Brain microvascular endothelial cell (primary cell): ENCODE results near the gene SLC29A3.

Experiments
- DNase-seq: peaks from one replicate; pipeline ENCODE4 v3.0.0-alpha.2; 2020
- H3K27ac ChIP-seq: fragments of 250-450 bp; sonication (Bioruptor Pico); 2 replicates; pipeline ENCODE4 v1.5.1; 2020; ENCODE audit warnings: mild to moderate bottlenecking, moderate library complexity
- H3K27me3 ChIP-seq: fragments of 250-450 bp; sonication (Bioruptor Pico); replicated peaks from 2 replicates; pipeline ENCODE4 v1.5.1; 2020; ENCODE audit warnings: mild to moderate bottlenecking
- H3K36me3 ChIP-seq: fragments of 250-450 bp; sonication (Bioruptor Pico); replicated peaks from 2 replicates; pipeline ENCODE4 v1.5.1; 2020; ENCODE audit warnings: mild to moderate bottlenecking
- H3K4me3 ChIP-seq: 2 replicates; pipeline ENCODE4 v1.5.1; 2011; ENCODE audit warnings: low read depth, mild to moderate bottlenecking, control low read depth, low read length, moderate library complexity
- in situ Hi-C: cut with HindIII; loops from 2 replicates; pipeline ENCODE4 v1.10.0; 2017; ENCODE audit warnings: low sequenced_read_pairs, low pct_ligation_motif_present
- TF ChIP-seq, protein P1 (sequence below): IDR thresholded peaks from 2 replicates; pipeline ENCODE4 v1.5.1; 2011; ENCODE audit warnings: low read depth, mild to moderate bottlenecking, moderate library complexity, low read length, control low read depth, inconsistent platforms; ENCODE audit errors: missing control alignments

SLC29A3 gene

DNA sequence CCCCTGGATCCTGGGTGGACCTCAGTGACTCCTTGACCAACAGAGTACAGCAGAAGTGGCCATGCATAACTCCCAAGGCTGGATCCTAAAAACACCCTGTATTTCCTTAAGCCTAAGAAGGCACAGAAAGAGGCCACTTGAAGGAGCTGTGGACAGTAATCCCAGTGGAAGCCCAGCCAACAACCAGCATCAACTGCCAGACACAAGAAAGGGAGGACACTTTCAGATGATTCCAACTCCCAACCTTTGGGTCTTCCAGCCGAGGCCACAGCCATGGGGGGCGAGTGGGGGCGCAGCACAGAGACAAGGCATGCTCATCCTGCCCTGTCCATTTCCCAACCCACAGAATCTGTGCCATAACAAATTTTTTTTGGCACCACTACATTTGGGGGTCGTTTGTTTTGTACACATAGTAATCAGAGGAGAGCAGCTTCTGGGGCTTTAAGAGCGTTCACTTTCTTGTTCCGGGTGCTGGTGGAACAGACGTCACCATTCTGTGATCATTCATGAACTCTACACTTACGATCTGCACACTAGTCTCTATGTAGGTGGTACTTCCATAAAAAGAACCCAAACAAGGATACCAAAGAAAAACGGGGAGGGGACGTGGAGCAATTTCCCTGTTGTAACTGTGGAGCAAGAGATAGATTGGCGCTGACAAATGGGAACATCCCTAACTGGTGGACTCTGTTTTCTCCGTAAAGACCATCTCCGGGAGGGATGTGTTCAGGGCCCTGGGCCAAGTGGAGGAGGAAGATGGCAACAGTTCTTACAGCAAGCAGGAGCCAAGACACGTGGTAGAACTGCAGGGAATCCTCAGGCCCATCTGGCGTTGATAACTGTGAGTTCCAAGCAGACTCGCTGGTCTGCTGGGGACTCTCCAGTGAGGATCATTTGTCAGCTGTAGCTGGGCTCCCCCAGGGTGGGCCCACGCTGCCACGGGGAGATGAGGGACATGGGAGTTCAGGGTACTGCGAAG, 6.0 kb upstream of the SLC29A3 start:
- TF ChIP-seq, protein P1, sequence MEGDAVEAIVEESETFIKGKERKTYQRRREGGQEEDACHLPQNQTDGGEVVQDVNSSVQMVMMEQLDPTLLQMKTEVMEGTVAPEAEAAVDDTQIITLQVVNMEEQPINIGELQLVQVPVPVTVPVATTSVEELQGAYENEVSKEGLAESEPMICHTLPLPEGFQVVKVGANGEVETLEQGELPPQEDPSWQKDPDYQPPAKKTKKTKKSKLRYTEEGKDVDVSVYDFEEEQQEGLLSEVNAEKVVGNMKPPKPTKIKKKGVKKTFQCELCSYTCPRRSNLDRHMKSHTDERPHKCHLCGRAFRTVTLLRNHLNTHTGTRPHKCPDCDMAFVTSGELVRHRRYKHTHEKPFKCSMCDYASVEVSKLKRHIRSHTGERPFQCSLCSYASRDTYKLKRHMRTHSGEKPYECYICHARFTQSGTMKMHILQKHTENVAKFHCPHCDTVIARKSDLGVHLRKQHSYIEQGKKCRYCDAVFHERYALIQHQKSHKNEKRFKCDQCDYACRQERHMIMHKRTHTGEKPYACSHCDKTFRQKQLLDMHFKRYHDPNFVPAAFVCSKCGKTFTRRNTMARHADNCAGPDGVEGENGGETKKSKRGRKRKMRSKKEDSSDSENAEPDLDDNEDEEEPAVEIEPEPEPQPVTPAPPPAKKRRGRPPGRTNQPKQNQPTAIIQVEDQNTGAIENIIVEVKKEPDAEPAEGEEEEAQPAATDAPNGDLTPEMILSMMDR = no peak
- H3K36me3 ChIP-seq = no peaks in the 10 kb centered on the region
- H3K27me3 ChIP-seq = peaks cover 10% of the 10 kb centered on the region
- H3K4me3 ChIP-seq = no peak overlapping the region
- in situ Hi-C loops = no loop called here
- DNase-seq = peak; percentile 9
- H3K27ac ChIP-seq = no peak overlapping the region

DNA sequence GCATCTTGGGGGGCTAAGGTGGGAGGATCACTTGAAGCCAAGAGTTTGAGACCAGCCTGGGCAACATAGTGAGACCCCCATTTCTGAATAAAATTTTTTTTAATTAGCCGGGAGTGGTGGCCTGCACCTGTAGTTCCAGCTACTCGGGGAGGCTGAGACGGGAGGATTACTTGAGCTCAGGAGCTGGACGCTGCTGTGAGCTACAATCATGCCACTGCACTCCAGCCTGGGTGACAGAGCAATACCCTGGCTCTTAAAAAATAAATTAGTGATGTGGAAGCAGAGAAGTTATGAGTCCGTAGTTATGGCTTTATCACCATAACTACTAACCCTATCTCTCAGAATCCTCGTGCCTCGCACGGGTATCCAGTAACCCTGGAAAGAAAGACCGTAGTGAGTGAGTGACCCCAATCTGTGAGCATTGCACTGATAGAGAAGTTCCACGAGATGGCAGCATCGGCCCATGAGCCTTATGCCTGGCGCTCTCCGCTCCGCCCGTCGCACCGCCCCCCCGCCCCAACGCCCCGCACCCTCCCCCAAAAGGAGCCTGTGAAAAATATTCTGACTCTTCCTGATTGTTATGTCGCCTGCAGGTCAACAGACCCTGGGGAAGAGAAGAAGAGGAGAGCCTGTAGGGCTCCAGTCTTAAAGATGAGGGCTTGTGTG, 4.9 kb upstream of the SLC29A3 start:
- Histone ChIP-seq H3K36me3 (no peaks in the 10 kb centered on the region), H3K27me3 (peaks cover 10% of the 10 kb centered on the region), H3K4me3 (no peak overlapping the region), H3K27ac (no peak overlapping the region)
- TF ChIP-seq, protein P1 = peak; percentile 74
- DNase-seq = no peak
- in situ Hi-C loops = no loop called here

DNA sequence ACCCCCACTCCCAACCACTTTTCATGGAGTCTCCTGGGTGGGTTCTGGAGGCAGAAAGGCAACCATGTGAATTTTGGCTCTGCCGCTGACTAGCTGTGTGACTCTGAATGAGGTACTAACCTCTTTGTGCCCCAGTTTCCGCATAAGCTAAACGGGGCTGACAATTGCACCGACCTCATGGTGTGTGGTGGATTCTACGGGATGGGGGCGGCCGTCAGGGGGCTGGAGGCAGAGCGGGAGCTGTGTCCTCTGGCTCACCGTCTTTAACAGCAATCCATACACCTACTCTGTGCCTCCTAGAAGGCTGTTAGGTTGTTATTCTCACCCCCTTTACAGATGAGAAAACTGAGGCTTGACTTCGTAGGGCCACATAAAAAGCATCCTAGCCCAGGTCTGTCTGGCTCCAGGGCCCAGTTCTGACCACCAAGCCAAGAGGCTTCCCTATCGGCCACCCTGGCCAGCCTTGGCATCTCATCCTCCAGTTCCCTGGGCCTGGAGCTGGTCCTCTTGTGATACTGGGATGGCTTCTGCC, 4.3 kb upstream of the SLC29A3 start:
- Histone ChIP-seq H3K27ac (no peak overlapping the region), H3K4me3 (no peak overlapping the region), H3K36me3 (no peaks in the 10 kb centered on the region), H3K27me3 (peaks cover 7% of the 10 kb centered on the region)
- TF ChIP-seq, protein P1 = no peak
- in situ Hi-C loops = no loop called here
- DNase-seq = no peak

DNA sequence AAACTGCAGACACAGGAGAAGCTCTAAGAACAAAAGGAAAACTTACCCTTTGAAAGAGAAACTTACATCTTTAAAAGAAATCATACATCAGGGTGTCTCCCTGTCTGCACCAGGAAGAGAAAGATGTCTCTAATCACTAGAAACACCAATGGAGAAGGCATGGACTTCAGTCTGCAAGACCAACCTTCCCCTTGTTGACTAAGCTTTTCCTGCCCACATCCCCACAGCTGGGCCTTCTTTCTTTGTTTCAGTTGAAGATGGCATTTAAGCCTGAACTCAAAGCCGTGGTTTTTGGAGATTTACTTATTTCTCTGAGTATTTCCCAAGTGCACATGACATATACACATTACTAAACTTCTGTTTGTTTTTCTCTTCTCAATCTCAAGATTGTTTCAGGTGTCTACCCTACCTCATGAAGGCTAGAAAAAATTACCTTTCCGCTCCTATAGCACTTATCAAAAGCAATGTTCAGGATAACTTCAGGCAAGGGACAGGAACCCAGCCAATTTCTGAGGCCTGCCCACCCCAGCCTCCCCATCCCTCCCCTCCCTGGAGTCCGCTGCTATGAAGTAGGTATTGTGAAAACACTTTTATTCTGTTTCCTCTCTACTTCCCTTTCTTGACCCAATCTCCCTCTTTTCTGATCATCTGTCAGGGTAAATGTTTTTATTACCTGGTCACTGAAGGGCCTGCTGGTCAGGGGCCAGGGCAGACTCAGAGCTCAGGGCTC, 2.8 kb upstream of the SLC29A3 start:
- H3K4me3 ChIP-seq = no peak overlapping the region
- no peak overlapping the region for H3K27ac ChIP-seq
- peaks cover 2% of the 10 kb centered on the region for H3K27me3 ChIP-seq
- H3K36me3 ChIP-seq = no peaks in the 10 kb centered on the region
- no peak for DNase-seq
- in situ Hi-C loops = no loop called here
- TF ChIP-seq, protein P1 = no peak

DNA sequence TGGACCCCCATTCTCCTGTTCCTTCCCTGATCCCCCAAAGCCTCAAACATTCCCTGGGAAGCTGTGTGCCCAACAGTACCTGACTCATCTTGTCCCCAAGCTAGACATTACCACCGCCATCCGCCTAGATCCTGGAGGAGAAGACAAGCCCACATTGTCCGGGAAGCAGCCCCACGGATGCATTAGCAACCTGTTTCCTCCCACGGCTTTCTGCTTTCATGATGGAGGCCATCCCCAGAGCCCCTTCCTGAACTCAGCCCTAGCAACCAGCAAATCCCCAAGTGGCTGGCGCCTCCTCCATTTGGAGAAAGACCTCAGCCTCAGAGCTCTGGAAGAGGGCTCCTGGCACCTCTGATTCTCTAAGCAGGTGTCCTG, 2.3 kb upstream of the SLC29A3 start:
- Histone ChIP-seq H3K4me3 (no peak overlapping the region), H3K27ac (no peak overlapping the region), H3K27me3 (no peaks in the 10 kb centered on the region), H3K36me3 (no peaks in the 10 kb centered on the region)
- TF ChIP-seq, protein P1 = no peak
- in situ Hi-C loops = no loop called here
- DNase-seq = no peak
